Erythroblast (primary cell): ENCODE results near the gene CDK18.
A peak's percentile ranks its signal among the peaks of the same experiment; 100 is the strongest.

Source experiments
- DNase-seq, 2 experiments: peaks; one replicate each; lab custom pipeline; 2025; lab: John Stamatoyannopoulos, UW
- GATA1 ChIP-seq: IDR thresholded peaks from 2 replicates; pipeline ENCODE4 v1.6.1; 2011; ENCODE audit warnings: low read depth, mild to moderate bottlenecking, control low read depth, low read length, moderate library complexity
- POLR2A ChIP-seq: IDR thresholded peaks from 2 replicates; pipeline ENCODE4 v1.6.1; 2011; ENCODE audit warnings: mild to moderate bottlenecking, low read length

The CDK18 gene

GRCh38 chr1:205518661-205519540 is 14.4 kb downstream of the CDK18 start:
- TF ChIP-seq GATA1 (no peak), POLR2A (no peak)
- no peak for DNase-seq

GRCh38 chr1:205519541-205520131 is 15.2 kb downstream of the CDK18 start:
- TF ChIP-seq POLR2A = no peak
- no peak for TF ChIP-seq GATA1
- DNase-seq = no peak

- DNase-seq = no peak
- TF ChIP-seq POLR2A = no peak
- no peak for TF ChIP-seq GATA1
These were observed 16.2 kb downstream of the CDK18 start for GRCh38 chr1:205520709-205521108.

- no peak for DNase-seq
- TF ChIP-seq POLR2A (no peak), GATA1 (no peak)
These were observed 17.2 kb downstream of the CDK18 start for GRCh38 chr1:205521686-205522085.

GRCh38 chr1:205522692-205523091 is 18.2 kb downstream of the CDK18 start:
- no peak for DNase-seq
- TF ChIP-seq POLR2A (no peak), GATA1 (no peak)

GRCh38 chr1:205523261-205523890 is 18.9 kb downstream of the CDK18 start:
- no peak for TF ChIP-seq GATA1
- no peak for TF ChIP-seq POLR2A
- DNase-seq = no peak

- no peak for TF ChIP-seq POLR2A
- TF ChIP-seq GATA1 = no peak
- DNase-seq = peak; percentile 60 to 79
These were observed 19.7 kb downstream of the CDK18 start for GRCh38 chr1:205523891-205524793.

GRCh38 chr1:205524794-205525101 is 20.3 kb downstream of the CDK18 start:
- TF ChIP-seq POLR2A (no peak), GATA1 (no peak)
- no peak for DNase-seq

- DNase-seq = no peak
- TF ChIP-seq POLR2A = no peak
- no peak for TF ChIP-seq GATA1
These were observed 21.2 kb downstream of the CDK18 start for GRCh38 chr1:205525495-205526285.

GRCh38 chr1:205526431-205526830 is 22.0 kb downstream of the CDK18 start:
- DNase-seq = no peak
- TF ChIP-seq POLR2A (no peak), GATA1 (no peak)

GRCh38 chr1:205527931-205528330 is 23.5 kb downstream of the CDK18 start:
- no peak for DNase-seq
- no peak for TF ChIP-seq GATA1
- TF ChIP-seq POLR2A = no peak

GRCh38 chr1:205528446-205528886 is 24.0 kb downstream of the CDK18 start:
- TF ChIP-seq GATA1 = no peak
- no peak for TF ChIP-seq POLR2A
- no peak for DNase-seq
